HCT116 (cell line): ENCODE results near the gene CAPN5. TPM values are rescaled to one million over a fixed set of nuclear protein-coding genes. Genes with fewer than 3 reads are reported as not detected.

ENCODE experiments used
- ATAC-seq: fragments of 200-7000 bp; cut with Tn5 transposase; 2 replicates; pipeline ENCODE4 v1.9.1; 2020; ENCODE audit warnings: mild to moderate bottlenecking, moderate library complexity
- BruUV-seq: library from RNA; stranded (reverse); fragments of 400-500 nt; replicated peaks from 2 replicates; lab custom pipeline; 2021; lab: Mats Ljungman, UMichigan
- CTCF ChIA-PET: fragments of 300-600 bp; sonication (Branson Sonifier 250); formaldehyde crosslinking; loops from one replicate; lab custom pipeline; 2021; ENCODE audit warnings: antibody characterized with exemption; lab: Charles Lee
- POLR2A ChIA-PET: fragments of 300-600, 350-600 bp; sonication (Branson Sonifier 250); formaldehyde crosslinking; loops from one replicate; lab custom pipeline; 2021; ENCODE audit warnings: antibody characterized with exemption; lab: Charles Lee
- RAD21 ChIA-PET, 2 experiments: fragments of 300-600 bp; sonication (Branson Sonifier 250); formaldehyde crosslinking; loops; one replicate each; lab custom pipeline; 2023; ENCODE audit warnings: low total read pairs in 2 of 2; ENCODE audit not compliant: uncharacterized antibody in 2 of 2, unreplicated experiment in 2 of 2, low non-redundant PET in 1 of 2; lab: Charles Lee
- DNase-seq: peaks from one replicate; pipeline ENCODE4 v3.0.0-alpha.2; 2010; ENCODE audit warnings: low read depth, low spot score
- H2AFZ ChIP-seq: fragments of 200-600 bp; shearing (Covaris generic), sonication (generic); 2 replicates; pipeline ENCODE4 v1.6.1; 2017; ENCODE audit warnings: low read depth, mixed run types, mixed read lengths, antibody characterized with exemption, low read length; ENCODE audit not compliant: poor library complexity, severe bottlenecking
- H3K27ac ChIP-seq: 2 replicates; pipeline ENCODE4 v1.5.1; 2012; ENCODE audit warnings: low read depth, low read length
- H3K27me3 ChIP-seq: fragments of 200-600 bp; sonication (generic); 2 replicates; pipeline ENCODE4 v1.6.1; 2016; ENCODE audit warnings: mixed run types, low read length, mixed read lengths; ENCODE audit not compliant: insufficient read depth
- H3K36me3 ChIP-seq, 2 experiments: fragments of 200-500 bp in 1 of 2; fragments of 200-600 bp in 1 of 2; sonication (Bioruptor generic) in 1 of 2; sonication (generic) in 1 of 2; 2 replicates each; pipeline versions ENCODE4 v1.5.1 to v1.6.1; 2014 to 2016; ENCODE audit warnings: low read length in 2 of 2, inconsistent platforms in 1 of 2, mixed read lengths in 1 of 2, mixed run types in 1 of 2; ENCODE audit not compliant: insufficient read depth in 2 of 2, control insufficient read depth in 1 of 2
- H3K4me1 ChIP-seq, 2 experiments: fragments of 200-600 bp in 1 of 2; sonication (generic) in 1 of 2; 2 replicates each; pipeline versions ENCODE4 v1.5.1 to v1.6.1; 2012 to 2017; ENCODE audit warnings: low read length in 2 of 2, inconsistent platforms in 1 of 2, mild to moderate bottlenecking in 1 of 2, mixed read lengths in 1 of 2, mixed run types in 1 of 2, moderate library complexity in 1 of 2; ENCODE audit not compliant: insufficient read depth in 2 of 2, control insufficient read depth in 1 of 2
- H3K4me2 ChIP-seq: fragments of 200-600 bp; sonication (generic); 2 replicates; pipeline ENCODE4 v1.6.1; 2017; ENCODE audit warnings: mixed run types, low read length, mixed read lengths
- H3K4me3 ChIP-seq, 2 experiments: fragments of 200-600 bp in 1 of 2; sonication (generic) in 1 of 2; replicated peaks in 1 of 2; 2 replicates each; pipeline ENCODE4 v1.5.1; 2011 to 2016; ENCODE audit warnings: low read length in 2 of 2, control low read depth in 1 of 2, low read depth in 1 of 2, mild to moderate bottlenecking in 1 of 2, mixed read lengths in 1 of 2, mixed run types in 1 of 2
- H3K79me2 ChIP-seq: fragments of 200-600 bp; sonication (generic); 2 replicates; pipeline ENCODE4 v1.6.1; 2017; ENCODE audit warnings: mild to moderate bottlenecking, mixed run types, low read length, moderate library complexity, mixed read lengths; ENCODE audit not compliant: insufficient read depth
- H3K9ac ChIP-seq: fragments of 200-600 bp; sonication (generic); 2 replicates; pipeline ENCODE4 v1.6.1; 2016; ENCODE audit warnings: low read length, mixed read lengths
- H3K9me2 ChIP-seq: fragments of 200-600 bp; sonication (generic), shearing (Covaris generic); 2 replicates; pipeline ENCODE4 v1.6.1; 2017; ENCODE audit warnings: mixed run types, mild to moderate bottlenecking, moderate library complexity; ENCODE audit not compliant: insufficient read depth
- H3K9me3 ChIP-seq, 2 experiments: fragments of 200-500 bp in 1 of 2; fragments of 200-600 bp in 1 of 2; sonication (Bioruptor generic) in 1 of 2; sonication (generic) in 1 of 2; 2 replicates each; pipeline ENCODE4 v1.6.1; 2014 to 2017; ENCODE audit warnings: low read length in 2 of 2, mixed read lengths in 2 of 2, inconsistent platforms in 1 of 2, low read depth in 1 of 2, mild to moderate bottlenecking in 1 of 2, mixed run types in 1 of 2, moderate library complexity in 1 of 2; ENCODE audit not compliant: control insufficient read depth in 1 of 2, insufficient read depth in 1 of 2
- H4K20me1 ChIP-seq: fragments of 200-600 bp; sonication (generic), shearing (Covaris generic); 2 replicates; pipeline ENCODE4 v1.6.1; 2017; ENCODE audit warnings: mixed run types, mild to moderate bottlenecking, moderate library complexity; ENCODE audit not compliant: insufficient read depth
- CBX3 ChIP-seq: IDR thresholded peaks from 2 replicates; pipeline ENCODE4 v1.6.1; 2012; ENCODE audit warnings: low read depth
- CEBPB ChIP-seq: IDR thresholded peaks from 2 replicates; pipeline ENCODE4 v1.6.1; 2012; ENCODE audit warnings: low read depth
- CTCF ChIP-seq, 3 experiments: fragments of 200-600 bp in 1 of 3; sonication (generic) in 1 of 3; IDR thresholded peaks in 2 of 3; conservative IDR thresholded peaks in 1 of 3; 2 replicates each; pipeline ENCODE4 v1.5.1; 2012 to 2017; ENCODE audit warnings: low read depth in 2 of 3, low read length in 2 of 3, antibody characterized with exemption in 1 of 3, borderline replicate concordance in 1 of 3, control low read depth in 1 of 3, mild to moderate bottlenecking in 1 of 3, mixed read lengths in 1 of 3, mixed run types in 1 of 3, moderate library complexity in 1 of 3; ENCODE audit not compliant: insufficient read depth in 1 of 3
- ELF1 ChIP-seq: IDR thresholded peaks from 2 replicates; pipeline ENCODE4 v1.6.1; 2012; ENCODE audit warnings: low read depth, borderline replicate concordance
- EZH2 ChIP-seq: fragments of 200-600 bp; sonication (generic); IDR thresholded peaks from 2 replicates; pipeline ENCODE4 v1.6.1; 2017; ENCODE audit warnings: antibody characterized with exemption, mixed run types
- EZH2phosphoT487 ChIP-seq: fragments of 200-600 bp; IDR thresholded peaks from 2 replicates; pipeline ENCODE4 v1.6.1; 2018; ENCODE audit warnings: antibody characterized with exemption, borderline replicate concordance
- FOSL1 ChIP-seq: IDR thresholded peaks from 2 replicates; pipeline ENCODE4 v1.6.1; 2012; ENCODE audit warnings: low read depth
- POLR2A ChIP-seq: IDR thresholded peaks from 2 replicates; pipeline ENCODE4 v1.7.0; 2011; ENCODE audit warnings: borderline replicate concordance; ENCODE audit not compliant: insufficient read depth, insufficient read length; ENCODE audit errors: extremely low read depth
- POLR2AphosphoS5 ChIP-seq: IDR thresholded peaks from 2 replicates; pipeline ENCODE4 v1.6.1; 2011; ENCODE audit warnings: mild to moderate bottlenecking, low read depth, low read length, moderate library complexity
- RAD21 ChIP-seq: IDR thresholded peaks from 2 replicates; pipeline ENCODE4 v1.6.1; 2012; ENCODE audit warnings: low read depth, mild to moderate bottlenecking
- REST ChIP-seq: IDR thresholded peaks from 2 replicates; pipeline ENCODE4 v1.6.1; 2012; ENCODE audit warnings: low read depth
- SIN3A ChIP-seq: IDR thresholded peaks from 2 replicates; pipeline ENCODE4 v1.6.1; 2012; ENCODE audit warnings: low read depth
- SP1 ChIP-seq: IDR thresholded peaks from 2 replicates; pipeline ENCODE4 v1.6.1; 2012; ENCODE audit warnings: low read depth
- SRF ChIP-seq: IDR thresholded peaks from 2 replicates; pipeline ENCODE4 v1.6.1; 2012; ENCODE audit warnings: low read depth
- TCF7L2 ChIP-seq: IDR thresholded peaks from 2 replicates; pipeline ENCODE4 v1.7.0; 2011; ENCODE audit warnings: borderline replicate concordance, inconsistent platforms; ENCODE audit not compliant: insufficient read depth, insufficient read length; ENCODE audit errors: extremely low read depth
- ZBTB33 ChIP-seq: IDR thresholded peaks from 2 replicates; pipeline ENCODE4 v1.6.1; 2011; ENCODE audit warnings: mild to moderate bottlenecking, low read length, moderate library complexity; ENCODE audit not compliant: insufficient replicate concordance; ENCODE audit errors: extremely low read depth
- ZNF274 ChIP-seq: fragments of 200-500 bp; sonication (Bioruptor generic); IDR thresholded peaks from 2 replicates; pipeline ENCODE4 v1.6.1; 2014; ENCODE audit warnings: mild to moderate bottlenecking, low read depth, low read length, inconsistent platforms
- intact Hi-C: fragments of 100-400 bp; cut with micrococcal nuclease; formaldehyde crosslinking; loops from 2 replicates; pipeline ENCODE4 v1.10.0; 2022
- total RNA-seq: library from RNA; stranded (reverse); gene quantifications from one replicate; pipeline ENCODE4 v1.2.1, GENCODE V29; 2021; ENCODE audit not compliant: unreplicated experiment
- TF ChIP-seq, protein P1 (sequence below): IDR thresholded peaks from 2 replicates; pipeline ENCODE4 v1.6.1; 2012
- TF ChIP-seq, protein P2 (sequence below): IDR thresholded peaks from 2 replicates; pipeline ENCODE4 v1.6.1; 2012

CAPN5 gene
- total RNA-seq, 1 experiment from 2014 or later = 8.6 TPM

DNA sequence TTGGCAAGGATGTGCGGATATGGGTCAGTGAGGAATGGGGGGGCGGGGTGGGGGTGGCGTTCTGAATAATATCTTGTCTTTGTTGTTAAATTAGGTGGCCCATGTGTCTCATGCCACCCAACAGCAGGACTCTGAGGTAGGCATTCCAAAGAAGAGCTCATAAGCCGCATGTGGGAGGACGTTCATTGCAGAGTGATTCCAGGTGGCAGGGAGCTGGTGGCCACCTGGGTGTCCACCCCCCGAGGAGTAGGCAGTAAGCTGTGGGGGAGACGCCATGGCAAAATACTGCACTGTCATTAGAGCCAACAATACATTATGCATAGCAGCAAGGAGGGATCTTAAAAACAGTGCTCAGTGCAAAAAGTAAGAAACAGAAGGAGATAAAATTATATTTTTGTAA lies 14.3 kb upstream of the CAPN5 start:
- ATAC-seq (no peak), DNase-seq (no peak)
- Histone ChIP-seq H3K4me2 (no peak overlapping the region), H3K27me3 (no peaks in the 10 kb centered on the region), H3K4me1 (peaks cover 0 to under 1% of the 10 kb centered on the region in 2 experiments; a peak in 1 of 4 replicates), H3K27ac (no peak overlapping the region), H3K9ac (no peak overlapping the region), H3K9me3 (peaks cover 0 to 13% of the 10 kb centered on the region in 2 experiments; a peak in 2 of 4 replicates), H4K20me1 (no peaks in the 10 kb centered on the region), H3K36me3 (no peaks in the 10 kb centered on the region), H2AFZ (no peak overlapping the region), H3K9me2 (no peaks in the 10 kb centered on the region), H3K79me2 (no peaks in the 10 kb centered on the region), H3K4me3 (no peak overlapping the region)
- intact Hi-C loops = no loop called here
- ChIA-PET POLR2A (no interaction called here), RAD21 (no interaction called here), CTCF (interaction anchor here (0.6 to 1.1 kb wide), 2 partner anchors 38 to 54 kb away, joined by 3 read pairs; no protein-coding TSS in a partner anchor)
- no TSS peak for BruUV-seq
- TF ChIP-seq EZH2 = no peak
- TF ChIP-seq, protein P1, sequence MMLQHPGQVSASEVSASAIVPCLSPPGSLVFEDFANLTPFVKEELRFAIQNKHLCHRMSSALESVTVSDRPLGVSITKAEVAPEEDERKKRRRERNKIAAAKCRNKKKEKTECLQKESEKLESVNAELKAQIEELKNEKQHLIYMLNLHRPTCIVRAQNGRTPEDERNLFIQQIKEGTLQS = no peak
- TF ChIP-seq CEBPB = no peak
- TF ChIP-seq ZBTB33 = no peak
- no peak for TF ChIP-seq EZH2phosphoT487
- no peak for TF ChIP-seq SP1
- no peak for TF ChIP-seq ZNF274
- no peak for TF ChIP-seq FOSL1
- TF ChIP-seq SRF = no peak
- TF ChIP-seq POLR2A = no peak
- no peak for TF ChIP-seq RAD21
- no peak for TF ChIP-seq ELF1
- TF ChIP-seq REST = no peak
- TF ChIP-seq CTCF (IDR thresholded peaks at IDR 0.05 in 2 of 3, conservative IDR thresholded peaks at IDR 0.05 in 1 of 3; ENCODE audit: borderline replicate concordance in 1 of 3, insufficient read depth in 1 of 3, low read depth in 2 of 3, low read length in 2 of 3) = no peak
- no peak for TF ChIP-seq SIN3A
- TF ChIP-seq POLR2AphosphoS5 = no peak
- TF ChIP-seq, protein P2, sequence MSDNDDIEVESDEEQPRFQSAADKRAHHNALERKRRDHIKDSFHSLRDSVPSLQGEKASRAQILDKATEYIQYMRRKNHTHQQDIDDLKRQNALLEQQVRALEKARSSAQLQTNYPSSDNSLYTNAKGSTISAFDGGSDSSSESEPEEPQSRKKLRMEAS = no peak
- TF ChIP-seq TCF7L2 = no peak
- no peak for TF ChIP-seq CBX3
